SK-N-SH (cell line): ENCODE results near the gene TNFRSF1B. TPM values are rescaled to one million over a fixed set of nuclear protein-coding genes. Genes with fewer than 3 reads are reported as not detected.

ENCODE experiments used
- CTCF ChIA-PET: fragments of 300-600, 350-600 bp; formaldehyde crosslinking; extraction: SDS; loops from one replicate; lab custom pipeline; 2021; lab: Yijun Ruan, JAX
- POLR2A ChIA-PET: fragments of 350-600 bp; sonication (Branson Sonifier 250); formaldehyde crosslinking; extraction: SDS; loops from one replicate; lab custom pipeline; 2020; ENCODE audit warnings: antibody characterized with exemption, inconsistent platforms; lab: Yijun Ruan, JAX
- DNase-seq: peaks from one replicate; pipeline ENCODE4 v3.0.0; 2012
- H2AFZ ChIP-seq: fragments of 200-600 bp; sonication (generic); 2 replicates; pipeline ENCODE4 v1.8.1; 2016; ENCODE audit warnings: antibody characterized with exemption, mild to moderate bottlenecking, low read depth
- H3F3A ChIP-seq: fragments of 200-600 bp; sonication (generic); replicated peaks from 2 replicates; pipeline ENCODE3; 2016; ENCODE audit warnings: antibody characterized with exemption, mild to moderate bottlenecking; ENCODE audit not compliant: insufficient read depth
- H3K27ac ChIP-seq, 2 experiments: fragments of 200-500 bp in 1 of 2; fragments of 200-600 bp in 1 of 2; sonication (Bioruptor generic) in 1 of 2; sonication (generic), shearing (Covaris generic) in 1 of 2; 2 replicates each; pipeline versions ENCODE4 v1.5.1 to v1.6.1; 2014 to 2016; ENCODE audit warnings: low read depth in 2 of 2, inconsistent platforms in 1 of 2, low read length in 1 of 2, mild to moderate bottlenecking in 1 of 2, mixed read lengths in 1 of 2
- H3K27me3 ChIP-seq: fragments of 200-600 bp; sonication (generic), shearing (Covaris generic); 2 replicates; pipeline ENCODE4 v1.6.1; 2016; ENCODE audit warnings: mixed run types; ENCODE audit not compliant: insufficient read depth
- H3K36me3 ChIP-seq, 2 experiments: fragments of 200-500 bp in 1 of 2; fragments of 200-600 bp in 1 of 2; sonication (Bioruptor generic) in 1 of 2; sonication (generic) in 1 of 2; replicated peaks in 1 of 2; 2 replicates each; pipeline versions ENCODE3 to v1.5.1; 2014 to 2016; ENCODE audit warnings: low read length in 1 of 2, mild to moderate bottlenecking in 1 of 2; ENCODE audit not compliant: insufficient read depth in 2 of 2, control insufficient read depth in 1 of 2
- H3K4me1 ChIP-seq, 2 experiments: fragments of 200-500 bp in 1 of 2; fragments of 200-600 bp in 1 of 2; sonication (Bioruptor generic) in 1 of 2; sonication (generic), shearing (Covaris generic) in 1 of 2; 2 replicates each; pipeline versions ENCODE4 v1.5.1 to v1.6.1; 2014 to 2016; ENCODE audit warnings: low read depth in 1 of 2, low read length in 1 of 2, mixed run types in 1 of 2; ENCODE audit not compliant: insufficient read depth in 2 of 2, control insufficient read depth in 1 of 2
- H3K4me2 ChIP-seq: fragments of 200-600 bp; sonication (generic), shearing (Covaris generic); 2 replicates; pipeline ENCODE4 v1.6.1; 2017; ENCODE audit warnings: mixed run types
- H3K4me3 ChIP-seq, 2 experiments: fragments of 200-500 bp in 1 of 2; fragments of 200-600 bp in 1 of 2; sonication (Bioruptor generic) in 1 of 2; sonication (generic), shearing (Covaris generic) in 1 of 2; 2 replicates each; pipeline versions ENCODE4 v1.5.1 to v1.8.1; 2014 to 2016; ENCODE audit warnings: low read depth in 2 of 2, inconsistent platforms in 1 of 2, low read length in 1 of 2, mild to moderate bottlenecking in 1 of 2, mixed read lengths in 1 of 2, moderate library complexity in 1 of 2
- H3K79me2 ChIP-seq: fragments of 200-600 bp; sonication (generic); 2 replicates; pipeline ENCODE4 v1.8.1; 2017; ENCODE audit warnings: mild to moderate bottlenecking; ENCODE audit not compliant: insufficient read depth
- H3K9ac ChIP-seq: fragments of 200-600 bp; sonication (generic); 2 replicates; pipeline ENCODE4 v1.6.1; 2017; ENCODE audit warnings: mixed run types
- H3K9me2 ChIP-seq: fragments of 200-600 bp; sonication (generic); 2 replicates; pipeline ENCODE4 v1.6.1; 2017; ENCODE audit warnings: mixed run types
- H3K9me3 ChIP-seq: fragments of 200-600 bp; sonication (generic); 2 replicates; pipeline ENCODE4 v1.6.1; 2017; ENCODE audit warnings: mixed run types, mild to moderate bottlenecking, moderate library complexity
- H4K20me1 ChIP-seq: fragments of 200-600 bp; sonication (generic); 2 replicates; pipeline ENCODE4 v1.6.1; 2017; ENCODE audit warnings: mild to moderate bottlenecking, mixed run types; ENCODE audit not compliant: insufficient read depth
- CHD2 ChIP-seq: fragments of 150-350 bp; IDR thresholded peaks from 2 replicates; pipeline ENCODE4 v1.6.1; 2018; ENCODE audit warnings: low read length; ENCODE audit not compliant: partially characterized antibody
- EP300 ChIP-seq, 2 experiments: IDR thresholded peaks; 2 replicates each; pipeline versions ENCODE4 v1.4.0 to v1.6.1; 2012; ENCODE audit warnings: borderline replicate concordance in 1 of 2, low read depth in 1 of 2, low read length in 1 of 2
- EZH2phosphoT487 ChIP-seq: fragments of 200-600 bp; sonication (generic); IDR thresholded peaks from 2 replicates; pipeline ENCODE4 v1.6.1; 2017; ENCODE audit warnings: low read depth, mixed run types, mild to moderate bottlenecking, antibody characterized with exemption, moderate library complexity, borderline replicate concordance
- FOXJ3 ChIP-seq: sonication (generic); formaldehyde crosslinking; IDR thresholded peaks from 2 replicates; pipeline ENCODE4 v1.5.1; 2020; ENCODE audit warnings: mild to moderate bottlenecking, missing genetic modification reagents
- FOXM1 ChIP-seq: IDR thresholded peaks from 2 replicates; pipeline ENCODE4 v1.4.0; 2012; ENCODE audit warnings: low read depth, mild to moderate bottlenecking
- GABPA ChIP-seq: IDR thresholded peaks from 2 replicates; pipeline ENCODE4 v1.4.0; 2012; ENCODE audit warnings: low read depth, mild to moderate bottlenecking
- JUND ChIP-seq: IDR thresholded peaks from 2 replicates; pipeline ENCODE4 v1.4.0; 2012
- MEF2A ChIP-seq: IDR thresholded peaks from 2 replicates; pipeline ENCODE4 v1.4.0; 2012; ENCODE audit warnings: low read depth, borderline replicate concordance
- MXI1 ChIP-seq: IDR thresholded peaks from 2 replicates; pipeline ENCODE4 v1.6.1; 2012; ENCODE audit warnings: mild to moderate bottlenecking, low read depth, low read length, improper control_type of control experiment
- RAD21 ChIP-seq: IDR thresholded peaks from 2 replicates; pipeline ENCODE4 v1.6.1; 2012; ENCODE audit warnings: mild to moderate bottlenecking, low read length
- RCOR1 ChIP-seq: fragments of 150-350 bp; IDR thresholded peaks from 2 replicates; pipeline ENCODE4 v1.6.1; 2017; ENCODE audit warnings: antibody characterized with exemption, low read length
- RFX5 ChIP-seq: IDR thresholded peaks from 2 replicates; pipeline ENCODE4 v1.6.1; 2012; ENCODE audit warnings: mild to moderate bottlenecking, improper control_type of control experiment, low read length
- RXRA ChIP-seq: IDR thresholded peaks from 2 replicates; pipeline ENCODE4 v1.4.0; 2012; ENCODE audit warnings: low read depth, mild to moderate bottlenecking, borderline replicate concordance
- SMC3 ChIP-seq: IDR thresholded peaks from 2 replicates; pipeline ENCODE4 v1.6.1; 2012; ENCODE audit warnings: low read depth, low read length, improper control_type of control experiment
- TAF1 ChIP-seq: IDR thresholded peaks from 2 replicates; pipeline ENCODE4 v1.6.1; 2012; ENCODE audit warnings: low read depth, mild to moderate bottlenecking, low read length, moderate library complexity, borderline replicate concordance
- TCF12 ChIP-seq: IDR thresholded peaks from 2 replicates; pipeline ENCODE4 v1.4.0; 2012
- YY1 ChIP-seq: IDR thresholded peaks from 2 replicates; pipeline ENCODE4 v1.4.0; 2012; ENCODE audit warnings: low read depth, mild to moderate bottlenecking
- WGBS: methylation state at CpG from one replicate; pipeline ENCODE4 v1.1.6; 2017; ENCODE audit warnings: low lambda C conversion rate; 5-methylcytosine and 5-hydroxymethylcytosine counted together
- polyA plus RNA-seq, 3 experiments: library from polyadenylated mRNA; depleted of rRNA; stranded (reverse); fragments of >200 nt; gene quantifications; 2 replicates each; pipeline ENCODE4 v1.2.3, GENCODE V29; 2012
- TF ChIP-seq, protein P1 (sequence below): IDR thresholded peaks from 2 replicates; pipeline ENCODE4; 2012
- TF ChIP-seq, protein P2 (sequence below): fragments of 150-350 bp; IDR thresholded peaks from 2 replicates; pipeline ENCODE4 v1.6.1; 2017; ENCODE audit warnings: antibody characterized with exemption, low read length, low read depth, borderline replicate concordance
- TF ChIP-seq, protein P3 (sequence below): IDR thresholded peaks from 2 replicates; pipeline ENCODE4 v1.4.0; 2012; ENCODE audit warnings: low read depth

Gene TNFRSF1B
- polyA plus RNA-seq, 1 of the 3 experiments (the other 2 are of a cell fraction), result 0.36 TPM

GRCh38 chr1:12251442-12251841 is 84.7 kb downstream of the TNFRSF1B start (continued):
- TF ChIP-seq SMC3, result no peak
- no peak for TF ChIP-seq RXRA
- TF ChIP-seq TCF12, result no peak
- TF ChIP-seq JUND, result no peak
- TF ChIP-seq MXI1, result no peak
- TF ChIP-seq, all 33 proteins: peak for 0

GRCh38 chr1:12255913-12256312 is 89.1 kb downstream of the TNFRSF1B start:
- no peaks in the 10 kb centered on the region for H3F3A ChIP-seq
- H3K27me3 ChIP-seq, result no peaks in the 10 kb centered on the region
- H4K20me1 ChIP-seq, result no peaks in the 10 kb centered on the region
- POLR2A ChIA-PET, result no interaction called here
- H3K36me3 ChIP-seq, result peaks cover 24 to 43% of the 10 kb centered on the region in 2 experiments
- no peaks in the 10 kb centered on the region for H3K9me3 ChIP-seq
- no peak overlapping the region for H3K4me2 ChIP-seq
- 94% methylated on average over 2 of the region's 2 CpGs for WGBS
- H3K4me3 ChIP-seq, result no peak overlapping the region
- H3K27ac ChIP-seq, result no peak overlapping the region
- no peak overlapping the region for H2AFZ ChIP-seq
- CTCF ChIA-PET, result interaction anchor here (1.0 to 2.4 kb wide), 4 partner anchors 9 to 364 kb away, joined by 3 to 8 read pairs (median 3); no protein-coding TSS in a partner anchor
- TF ChIP-seq EP300 (IDR thresholded peaks at IDR 0.05; ENCODE audit: borderline replicate concordance in 1 of 2, low read depth in 1 of 2, low read length in 1 of 2) (no peak), EZH2phosphoT487 (no peak), RAD21 (no peak), MEF2A (no peak), TCF12 (no peak), CHD2 (no peak), FOXM1 (no peak), RXRA (no peak), FOXJ3 (CRISPR knock-in tag) (no peak)
- H3K9me2 ChIP-seq, result no peaks in the 10 kb centered on the region
- H3K4me1 ChIP-seq, result no peaks in the 10 kb centered on the region
- no peaks in the 10 kb centered on the region for H3K79me2 ChIP-seq
- no peak for DNase-seq
- H3K9ac ChIP-seq, result no peak overlapping the region

DNA sequence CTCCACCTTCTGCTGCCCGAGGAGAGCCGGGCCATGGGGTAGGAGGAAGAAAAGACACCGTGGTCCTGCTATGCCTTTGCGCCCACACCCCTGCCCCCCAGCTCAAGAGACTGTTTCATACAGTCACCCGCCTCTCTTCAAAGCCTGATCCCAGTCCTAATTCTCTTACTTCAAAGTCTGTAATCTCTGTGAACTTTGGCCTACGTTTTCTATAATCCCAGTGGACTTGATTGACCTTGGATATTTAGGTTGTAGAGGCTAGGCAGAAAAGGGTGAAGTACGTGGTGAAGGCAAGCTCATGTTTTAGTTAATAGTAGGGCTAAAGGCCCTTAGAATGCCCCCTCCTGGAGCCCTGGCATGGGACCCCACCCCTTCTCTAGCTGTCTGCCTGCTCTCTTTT is 91.5 kb downstream of the TNFRSF1B start:
- CTCF ChIA-PET, result interaction anchor here (1.0 to 1.8 kb wide), 2 partner anchors 13 to 133 kb away, joined by 3 to 6 read pairs; no protein-coding TSS in a partner anchor

More for the DNA sequence above, 91.5 kb downstream of the TNFRSF1B start:
- Histone ChIP-seq H3K4me3 (no peak overlapping the region), H3K27me3 (no peaks in the 10 kb centered on the region), H3K36me3 (peaks cover 47 to 53% of the 10 kb centered on the region in 2 experiments), H3K27ac (no peak overlapping the region), H3F3A (no peaks in the 10 kb centered on the region), H3K9ac (no peak overlapping the region), H3K9me2 (no peaks in the 10 kb centered on the region), H2AFZ (no peak overlapping the region), H3K4me1 (no peaks in the 10 kb centered on the region), H3K9me3 (no peaks in the 10 kb centered on the region), H3K4me2 (no peak overlapping the region), H3K79me2 (no peaks in the 10 kb centered on the region), H4K20me1 (no peaks in the 10 kb centered on the region)
- POLR2A ChIA-PET, result no interaction called here
- TF ChIP-seq TAF1 (no peak), MXI1 (no peak), FOXM1 (no peak), RFX5 (no peak), RCOR1 (no peak), GABPA (no peak), EP300 (IDR thresholded peaks at IDR 0.05; ENCODE audit: borderline replicate concordance in 1 of 2, low read depth in 1 of 2, low read length in 1 of 2) (no peak), JUND (no peak), YY1 (no peak), RXRA (no peak)
- TF ChIP-seq, protein P1, sequence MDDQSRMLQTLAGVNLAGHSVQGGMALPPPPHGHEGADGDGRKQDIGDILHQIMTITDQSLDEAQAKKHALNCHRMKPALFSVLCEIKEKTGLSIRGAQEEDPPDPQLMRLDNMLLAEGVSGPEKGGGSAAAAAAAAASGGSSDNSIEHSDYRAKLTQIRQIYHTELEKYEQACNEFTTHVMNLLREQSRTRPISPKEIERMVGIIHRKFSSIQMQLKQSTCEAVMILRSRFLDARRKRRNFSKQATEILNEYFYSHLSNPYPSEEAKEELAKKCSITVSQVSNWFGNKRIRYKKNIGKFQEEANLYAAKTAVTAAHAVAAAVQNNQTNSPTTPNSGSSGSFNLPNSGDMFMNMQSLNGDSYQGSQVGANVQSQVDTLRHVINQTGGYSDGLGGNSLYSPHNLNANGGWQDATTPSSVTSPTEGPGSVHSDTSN, result no peak
- TF ChIP-seq, protein P2, sequence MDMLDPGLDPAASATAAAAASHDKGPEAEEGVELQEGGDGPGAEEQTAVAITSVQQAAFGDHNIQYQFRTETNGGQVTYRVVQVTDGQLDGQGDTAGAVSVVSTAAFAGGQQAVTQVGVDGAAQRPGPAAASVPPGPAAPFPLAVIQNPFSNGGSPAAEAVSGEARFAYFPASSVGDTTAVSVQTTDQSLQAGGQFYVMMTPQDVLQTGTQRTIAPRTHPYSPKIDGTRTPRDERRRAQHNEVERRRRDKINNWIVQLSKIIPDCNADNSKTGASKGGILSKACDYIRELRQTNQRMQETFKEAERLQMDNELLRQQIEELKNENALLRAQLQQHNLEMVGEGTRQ, result no peak
- TF ChIP-seq, protein P3, sequence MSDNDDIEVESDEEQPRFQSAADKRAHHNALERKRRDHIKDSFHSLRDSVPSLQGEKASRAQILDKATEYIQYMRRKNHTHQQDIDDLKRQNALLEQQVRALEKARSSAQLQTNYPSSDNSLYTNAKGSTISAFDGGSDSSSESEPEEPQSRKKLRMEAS, result no peak
- DNase-seq, result no peak
- WGBS, result 96% methylated on average over 7 of the region's 7 CpGs
